Astrocyte of the spinal cord (primary cell): ENCODE measurements around the gene NFAM1.

ENCODE experiments used
- DNase-seq: peaks from one replicate; pipeline ENCODE4 v3.0.0; 2011; ENCODE audit warnings: low read depth, low spot score
- H3K4me3 ChIP-seq: 2 replicates; pipeline ENCODE4 v1.5.1; 2011; ENCODE audit warnings: low read depth, mild to moderate bottlenecking, low read length, moderate library complexity
- in situ Hi-C: cut with HindIII; loops from 2 replicates; pipeline ENCODE4 v1.10.0; 2017; ENCODE audit warnings: low sequenced_read_pairs
- TF ChIP-seq, protein P1 (sequence below): IDR thresholded peaks from 2 replicates; pipeline ENCODE4 v1.5.1; 2012; ENCODE audit warnings: low read depth, mild to moderate bottlenecking, low read length, inconsistent platforms

The NFAM1 gene

DNA sequence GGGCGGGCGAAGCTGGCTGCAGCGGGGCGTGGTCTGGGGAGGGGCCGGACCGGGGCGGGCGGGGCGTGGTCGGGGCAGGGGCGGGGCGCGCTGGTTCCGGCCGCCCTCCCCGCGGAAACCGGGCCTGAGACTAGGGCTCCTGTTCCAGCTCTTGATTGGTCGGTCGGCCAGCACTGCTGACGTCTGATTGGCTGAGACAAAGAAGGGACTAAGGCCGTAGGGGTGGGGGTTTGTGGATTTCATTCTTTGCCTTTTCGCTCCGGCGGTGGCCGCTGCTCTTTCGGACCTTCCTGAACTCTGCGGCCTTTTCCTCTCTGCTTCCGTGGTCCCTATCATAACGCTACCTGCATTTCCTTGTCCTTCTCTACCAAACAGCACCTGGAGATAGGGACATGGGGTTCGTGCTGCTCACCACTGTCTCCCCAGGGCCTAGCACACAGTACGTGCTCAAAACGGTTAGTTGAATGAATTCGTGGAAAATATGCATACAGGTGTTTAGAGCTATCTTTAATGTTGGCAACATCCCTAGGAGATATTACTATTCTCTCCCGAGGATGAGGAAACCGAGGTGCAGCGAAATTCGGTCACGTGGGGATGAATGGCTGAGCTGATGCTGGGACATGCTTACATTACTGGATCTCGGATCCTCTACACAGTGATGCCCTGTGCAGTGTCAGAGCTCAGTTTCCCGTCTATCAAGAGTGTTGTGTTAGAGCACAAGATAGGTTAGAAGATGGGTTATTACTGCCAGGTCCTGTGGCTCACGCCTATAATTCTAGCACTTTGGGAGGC lies 62.8 kb downstream of the NFAM1 start:
- in situ Hi-C loops = no loop called here
- peak overlapping the region; percentile 48 for H3K4me3 ChIP-seq
- TF ChIP-seq, protein P1, sequence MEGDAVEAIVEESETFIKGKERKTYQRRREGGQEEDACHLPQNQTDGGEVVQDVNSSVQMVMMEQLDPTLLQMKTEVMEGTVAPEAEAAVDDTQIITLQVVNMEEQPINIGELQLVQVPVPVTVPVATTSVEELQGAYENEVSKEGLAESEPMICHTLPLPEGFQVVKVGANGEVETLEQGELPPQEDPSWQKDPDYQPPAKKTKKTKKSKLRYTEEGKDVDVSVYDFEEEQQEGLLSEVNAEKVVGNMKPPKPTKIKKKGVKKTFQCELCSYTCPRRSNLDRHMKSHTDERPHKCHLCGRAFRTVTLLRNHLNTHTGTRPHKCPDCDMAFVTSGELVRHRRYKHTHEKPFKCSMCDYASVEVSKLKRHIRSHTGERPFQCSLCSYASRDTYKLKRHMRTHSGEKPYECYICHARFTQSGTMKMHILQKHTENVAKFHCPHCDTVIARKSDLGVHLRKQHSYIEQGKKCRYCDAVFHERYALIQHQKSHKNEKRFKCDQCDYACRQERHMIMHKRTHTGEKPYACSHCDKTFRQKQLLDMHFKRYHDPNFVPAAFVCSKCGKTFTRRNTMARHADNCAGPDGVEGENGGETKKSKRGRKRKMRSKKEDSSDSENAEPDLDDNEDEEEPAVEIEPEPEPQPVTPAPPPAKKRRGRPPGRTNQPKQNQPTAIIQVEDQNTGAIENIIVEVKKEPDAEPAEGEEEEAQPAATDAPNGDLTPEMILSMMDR = no peak
- DNase-seq = peak; percentile 83

DNA sequence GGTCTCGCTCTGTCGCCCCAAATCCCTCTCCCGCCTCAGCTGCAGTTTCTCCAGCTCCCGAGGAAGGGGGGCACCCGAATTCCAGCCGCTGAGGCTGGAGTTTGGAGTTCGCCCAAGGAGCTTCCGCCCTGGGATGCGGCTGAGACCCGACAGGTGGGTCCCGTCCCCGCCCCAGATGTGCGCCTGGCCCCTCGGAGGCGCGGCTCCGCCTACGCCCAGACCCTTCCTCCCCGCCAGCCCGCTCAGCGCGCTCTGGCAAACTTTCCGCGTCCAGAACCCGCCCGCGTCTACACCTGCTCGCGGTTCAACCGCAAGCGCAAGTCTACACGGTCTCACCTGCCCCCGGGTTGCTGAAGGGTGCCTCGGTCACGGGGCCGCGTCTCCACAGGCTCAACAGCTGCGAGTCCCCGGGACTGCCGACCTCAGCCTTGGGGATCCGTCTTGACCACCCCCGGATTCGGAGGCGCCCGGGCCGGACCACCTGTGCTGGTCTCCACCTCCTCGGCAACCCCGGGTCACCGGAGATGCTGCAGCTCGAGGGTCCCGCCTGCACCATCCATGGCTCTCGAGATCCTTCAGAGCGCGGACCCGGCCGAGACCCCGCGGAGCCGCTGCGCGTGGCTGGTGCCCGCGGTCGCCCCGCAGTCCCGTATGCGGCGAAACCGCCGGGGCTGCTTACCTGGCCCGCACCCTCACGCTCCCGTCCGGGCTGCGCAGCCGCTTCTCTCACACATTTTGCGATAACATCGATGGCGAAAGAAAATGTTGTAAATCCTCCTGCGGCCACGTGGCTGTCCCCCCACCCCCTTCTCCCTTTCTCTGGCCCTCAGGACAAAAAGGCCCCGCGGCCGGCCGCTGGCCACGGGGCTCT lies 63.6 kb downstream of the NFAM1 start:
- in situ Hi-C loops = no loop called here
- DNase-seq = no peak
- TF ChIP-seq, protein P1 = no peak
- peak overlapping the region; percentile 30 for H3K4me3 ChIP-seq

DNA sequence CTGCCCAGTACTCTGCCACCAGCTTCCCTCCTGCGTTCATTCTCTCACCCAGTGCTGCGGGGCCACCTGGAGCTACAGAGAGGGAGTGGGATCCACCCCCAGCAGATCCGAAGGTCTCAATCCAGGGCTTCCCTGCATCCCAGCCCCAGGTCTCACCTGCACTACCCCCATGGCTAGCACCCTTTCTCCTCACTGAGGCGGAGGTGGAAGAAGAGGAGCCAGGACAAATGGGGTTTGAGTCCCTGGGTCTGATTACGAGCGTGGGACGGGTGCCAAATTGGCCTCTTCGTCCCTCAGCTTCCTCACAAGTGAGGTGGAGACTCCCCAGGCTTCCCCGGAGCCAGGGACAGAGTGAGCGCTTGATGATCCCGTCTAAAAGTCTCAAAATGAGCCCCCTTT lies 64.2 kb downstream of the NFAM1 start:
- DNase-seq = no peak
- in situ Hi-C loops = no loop called here
- no peak overlapping the region for H3K4me3 ChIP-seq
- TF ChIP-seq, protein P1 = no peak

DNA sequence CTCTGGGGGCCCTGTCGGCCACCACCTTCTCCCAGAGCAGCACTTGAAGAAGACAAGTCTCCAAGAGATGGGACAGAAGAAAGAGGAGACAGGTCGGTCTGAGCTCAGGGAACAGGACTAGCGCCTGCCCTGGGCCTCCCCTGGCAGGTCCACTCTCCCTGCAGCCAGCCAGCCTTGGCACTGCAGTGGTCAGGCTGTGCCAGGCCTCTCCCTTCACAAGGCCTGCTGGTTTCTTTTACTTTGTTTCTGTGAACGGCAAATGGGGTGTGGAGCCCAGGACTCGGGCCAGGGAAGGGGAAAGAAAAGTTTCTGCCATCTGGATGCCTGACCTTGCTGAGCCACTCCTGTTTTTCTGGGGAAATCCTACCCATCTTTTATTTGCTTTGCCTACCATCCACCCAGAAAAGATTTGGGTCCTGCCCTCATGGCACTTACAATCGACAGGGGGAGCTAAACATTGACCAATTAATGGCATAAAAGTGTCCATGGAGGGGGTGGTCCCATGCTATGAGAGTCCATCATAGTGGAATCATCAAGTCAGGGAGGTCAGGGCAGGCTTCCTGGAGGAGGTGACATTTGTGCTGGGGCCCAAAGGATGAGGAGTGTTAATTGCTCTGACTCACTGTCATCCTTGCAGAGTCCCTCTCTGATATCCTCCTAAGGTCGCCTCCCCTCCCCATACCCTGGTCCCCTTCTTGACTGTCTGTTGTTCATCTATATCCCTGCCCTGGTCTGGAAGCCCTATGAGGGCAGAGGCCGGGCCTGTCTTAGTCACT lies 65.2 kb downstream of the NFAM1 start:
- TF ChIP-seq, protein P1 = no peak
- H3K4me3 ChIP-seq = no peak overlapping the region
- in situ Hi-C loops = no loop called here
- no peak for DNase-seq

DNA sequence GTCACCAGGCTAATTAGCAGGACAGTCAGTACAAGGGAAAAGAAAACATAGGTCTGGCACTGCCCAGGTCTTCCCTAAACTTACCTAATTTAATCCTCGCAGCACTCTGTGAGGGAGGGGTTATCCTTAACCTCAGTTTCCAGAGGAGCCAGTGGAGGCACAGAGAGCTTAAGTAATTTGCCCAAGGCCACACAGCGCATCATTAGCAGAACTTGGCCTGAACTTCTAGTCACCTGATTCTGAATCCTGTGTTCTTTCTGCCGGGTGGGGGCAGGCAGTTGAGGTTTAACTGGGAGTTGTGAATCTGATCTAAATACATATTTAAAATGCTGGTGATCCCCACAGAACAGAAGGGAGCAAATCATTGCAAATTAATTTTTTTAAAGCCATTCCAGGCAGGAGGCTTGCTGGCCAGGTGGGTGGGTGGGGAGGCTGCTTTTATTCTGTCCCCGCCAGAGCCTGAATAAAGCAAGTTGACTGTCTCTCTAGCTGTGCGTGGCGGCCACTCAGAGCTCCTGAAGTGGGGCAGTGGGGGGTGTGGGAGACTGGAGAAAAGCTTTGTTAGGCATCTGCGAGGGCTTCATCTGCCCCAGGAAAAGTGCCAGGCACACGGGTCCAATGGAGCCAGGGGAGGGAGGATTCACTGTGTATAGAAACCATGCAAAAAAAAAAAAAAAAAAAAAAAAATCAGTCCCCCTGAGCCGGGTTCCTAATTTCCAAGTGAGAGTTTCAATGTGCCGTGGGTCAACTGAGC lies 66.1 kb downstream of the NFAM1 start:
- DNase-seq = no peak
- H3K4me3 ChIP-seq = no peak overlapping the region
- in situ Hi-C loops = no loop called here
- TF ChIP-seq, protein P1 = no peak
